HG03135 (cell line): ENCODE measurements around the gene SCN1B.

Experiments
- ATAC-seq: cut with Tn5 transposase; IDR thresholded peaks from one replicate; pipeline ENCODE4 v1.9.1; 2021; ENCODE audit warnings: mild to moderate bottlenecking, moderate library complexity; ENCODE audit not compliant: unreplicated experiment

SCN1B gene

GRCh38 chr19:35070471-35070870, 40.2 kb downstream of the SCN1B start:
- no peak for ATAC-seq

GRCh38 chr19:35073516-35073915, 43.2 kb downstream of the SCN1B start:
- ATAC-seq = no peak

- ATAC-seq = no peak
Observed at GRCh38 chr19:35073941-35074340, 43.7 kb downstream of the SCN1B start.

GRCh38 chr19:35074426-35075201, 44.3 kb downstream of the SCN1B start:
- ATAC-seq = no peak

- no peak for ATAC-seq
Observed at GRCh38 chr19:35075202-35076025, 45.1 kb downstream of the SCN1B start.

- ATAC-seq = no peak
Observed at GRCh38 chr19:35076026-35076370, 45.7 kb downstream of the SCN1B start.

GRCh38 chr19:35076657-35077056, 46.4 kb downstream of the SCN1B start:
- no peak for ATAC-seq

- no peak for ATAC-seq
Observed at GRCh38 chr19:35077411-35078223, 47.3 kb downstream of the SCN1B start.

- ATAC-seq = no peak
Observed at GRCh38 chr19:35079826-35080225, 49.6 kb downstream of the SCN1B start.

- no peak for ATAC-seq
Observed at GRCh38 chr19:35080613-35081170, 50.4 kb downstream of the SCN1B start.

- ATAC-seq = no peak
Observed at GRCh38 chr19:35081201-35081600, 50.9 kb downstream of the SCN1B start.

- ATAC-seq = no peak
Observed at GRCh38 chr19:35083691-35084508, 53.6 kb downstream of the SCN1B start.

GRCh38 chr19:35084509-35084762, 54.2 kb downstream of the SCN1B start:
- ATAC-seq = no peak

- ATAC-seq = peak; percentile 58
Observed at GRCh38 chr19:35085947-35086346, 55.7 kb downstream of the SCN1B start.

GRCh38 chr19:35086455-35086854, 56.2 kb downstream of the SCN1B start:
- no peak for ATAC-seq

GRCh38 chr19:35087393-35087792, 57.1 kb downstream of the SCN1B start:
- ATAC-seq = no peak

GRCh38 chr19:35088131-35088913, 58.1 kb downstream of the SCN1B start:
- ATAC-seq = no peak

GRCh38 chr19:35089554-35089953, 59.3 kb downstream of the SCN1B start:
- no peak for ATAC-seq
